Left ventricle myocardium inferior (tissue), 1 donor: Measurements from ENCODE around the gene EIF2B1. TPM values are rescaled to one million over a fixed set of nuclear protein-coding genes. Genes with fewer than 3 reads are reported as not detected.

ENCODE experiments used
- DNase-seq: peaks from one replicate; pipeline ENCODE4 v3.0.0-alpha.2; 2020
- H3K27ac ChIP-seq: fragments of 200-600 bp; replicated peaks from 2 replicates; pipeline ENCODE4 v1.8.0; 2021
- H3K27me3 ChIP-seq: fragments of 200-600 bp; 2 replicates; pipeline ENCODE4 v1.8.0; 2021; ENCODE audit warnings: low read depth
- H3K36me3 ChIP-seq: fragments of 200-600 bp; 2 replicates; pipeline ENCODE4 v1.8.0; 2021
- H3K4me1 ChIP-seq: fragments of 200-600 bp; 2 replicates; pipeline ENCODE4 v1.8.0; 2021
- H3K4me3 ChIP-seq: fragments of 200-600 bp; 2 replicates; pipeline ENCODE4 v1.8.0; 2021; ENCODE audit warnings: mild to moderate bottlenecking, moderate library complexity
- H3K9me3 ChIP-seq: fragments of 200-600 bp; replicated peaks from 2 replicates; pipeline ENCODE4 v1.8.0; 2021
- CTCF ChIP-seq: fragments of 200-600 bp; IDR thresholded peaks from 2 replicates; pipeline ENCODE4 v1.8.0; 2021; ENCODE audit warnings: antibody characterized with exemption, mild to moderate bottlenecking, borderline replicate concordance
- intact Hi-C: fragments of 100-400 bp; cut with micrococcal nuclease; formaldehyde crosslinking; loops from one replicate; pipeline ENCODE4 v1.11.0; 2022
- total RNA-seq: library from RNA; stranded (reverse); fragmentation: NEBNext Ultra II Directional; extraction: Animal tissue kit (Norgen Biotek cat#: 25700); gene quantifications from one replicate; pipeline ENCODE4 v1.2.1, GENCODE V29; 2021
- donor health status: DM: no; HTN: yes; CAD: no; lungs with severe emphysema.

Gene EIF2B1
- total RNA-seq, 1 donor from 2014 or later = 27.9 TPM

- intact Hi-C loops = no loop called here
- Histone ChIP-seq H3K27me3 (no peaks in the 10 kb centered on the region), H3K36me3 (peaks cover 71% of the 10 kb centered on the region), H3K4me1 (no peaks in the 10 kb centered on the region), H3K27ac (no peak overlapping the region), H3K9me3 (no peaks in the 10 kb centered on the region), H3K4me3 (no peak overlapping the region)
- TF ChIP-seq CTCF = no peak
- DNase-seq = no peak
Measured at GRCh38 chr12:123645380-123645779, 11.9 kb upstream of the EIF2B1 start.

GRCh38 chr12:123643911-123644310 is 10.4 kb upstream of the EIF2B1 start:
- Histone ChIP-seq H3K27me3 (no peaks in the 10 kb centered on the region), H3K4me3 (no peak overlapping the region), H3K9me3 (no peaks in the 10 kb centered on the region), H3K4me1 (no peaks in the 10 kb centered on the region), H3K36me3 (peaks cover 63% of the 10 kb centered on the region), H3K27ac (no peak overlapping the region)
- no peak for DNase-seq
- TF ChIP-seq CTCF = no peak
- intact Hi-C loops = no loop called here

- Histone ChIP-seq H3K27me3 (no peaks in the 10 kb centered on the region), H3K9me3 (no peaks in the 10 kb centered on the region), H3K4me3 (peak overlapping the region; percentile 89), H3K4me1 (peaks cover 23% of the 10 kb centered on the region), H3K36me3 (peaks cover 30% of the 10 kb centered on the region), H3K27ac (peak overlapping the region; percentile 84)
- no peak for DNase-seq
- no peak for TF ChIP-seq CTCF
- intact Hi-C loops = no loop called here
Measured at GRCh38 chr12:123634142-123634561, 666 bp upstream of the EIF2B1 start.

GRCh38 chr12:123621619-123622530 is 11.6 kb downstream of the EIF2B1 start:
- Histone ChIP-seq H3K36me3 (peaks cover 96% of the 10 kb centered on the region), H3K4me1 (no peaks in the 10 kb centered on the region), H3K27me3 (no peaks in the 10 kb centered on the region), H3K4me3 (no peak overlapping the region), H3K27ac (no peak overlapping the region), H3K9me3 (no peaks in the 10 kb centered on the region)
- no peak for DNase-seq
- intact Hi-C loops = no loop called here
- no peak for TF ChIP-seq CTCF

- DNase-seq = no peak
- no peak for TF ChIP-seq CTCF
- Histone ChIP-seq H3K27me3 (no peaks in the 10 kb centered on the region), H3K36me3 (peaks cover 96% of the 10 kb centered on the region), H3K27ac (no peak overlapping the region), H3K4me3 (no peak overlapping the region), H3K9me3 (no peaks in the 10 kb centered on the region), H3K4me1 (no peaks in the 10 kb centered on the region)
- intact Hi-C loops = no loop called here
Measured at GRCh38 chr12:123621101-123621500, 12.4 kb downstream of the EIF2B1 start.
